Osteocyte (in vitro differentiated cells): ENCODE measurements around the gene OLFML2B. TPM values are rescaled to one million over a fixed set of nuclear protein-coding genes. Genes with fewer than 3 reads are reported as not detected.

Experiments
- DNase-seq: peaks from one replicate; pipeline ENCODE4 v3.0.0; 2021; ENCODE audit warnings: mixed read lengths; ENCODE audit not compliant: unreplicated experiment; ENCODE audit errors: extremely low spot score
- H3K27ac Mint-ChIP-seq: one replicate; pipeline ENCODE4 v1.8.0; 2021; ENCODE audit warnings: mild to moderate bottlenecking, mixed read lengths; ENCODE audit not compliant: unreplicated experiment
- H3K27me3 Mint-ChIP-seq: one replicate; pipeline ENCODE4 v1.8.0; 2021; ENCODE audit warnings: mixed read lengths; ENCODE audit not compliant: unreplicated experiment
- H3K36me3 Mint-ChIP-seq: one replicate; pipeline ENCODE4 v1.8.0; 2021; ENCODE audit warnings: mixed read lengths; ENCODE audit not compliant: unreplicated experiment
- H3K4me1 Mint-ChIP-seq: one replicate; pipeline ENCODE4 v1.8.0; 2021; ENCODE audit warnings: mixed read lengths; ENCODE audit not compliant: unreplicated experiment
- H3K4me3 Mint-ChIP-seq: one replicate; pipeline ENCODE4 v1.8.0; 2021; ENCODE audit warnings: mild to moderate bottlenecking, moderate library complexity, mixed read lengths; ENCODE audit not compliant: unreplicated experiment
- H3K9me3 Mint-ChIP-seq: one replicate; pipeline ENCODE4 v1.8.0; 2021; ENCODE audit warnings: mixed read lengths; ENCODE audit not compliant: unreplicated experiment
- total RNA-seq: library from RNA; stranded (reverse); gene quantifications from 2 replicates; pipeline ENCODE4 v1.2.1, GENCODE V29; 2021
- TF ChIP-seq, protein P1 (sequence below): fragments of 200-600 bp; sonication (generic); IDR thresholded peaks from 2 replicates; pipeline ENCODE4 v1.5.0; 2021; ENCODE audit warnings: antibody characterized with exemption, mild to moderate bottlenecking, moderate library complexity

Gene OLFML2B
- total RNA-seq, 1 donor from 2014 or later: 66.7 TPM

DNA sequence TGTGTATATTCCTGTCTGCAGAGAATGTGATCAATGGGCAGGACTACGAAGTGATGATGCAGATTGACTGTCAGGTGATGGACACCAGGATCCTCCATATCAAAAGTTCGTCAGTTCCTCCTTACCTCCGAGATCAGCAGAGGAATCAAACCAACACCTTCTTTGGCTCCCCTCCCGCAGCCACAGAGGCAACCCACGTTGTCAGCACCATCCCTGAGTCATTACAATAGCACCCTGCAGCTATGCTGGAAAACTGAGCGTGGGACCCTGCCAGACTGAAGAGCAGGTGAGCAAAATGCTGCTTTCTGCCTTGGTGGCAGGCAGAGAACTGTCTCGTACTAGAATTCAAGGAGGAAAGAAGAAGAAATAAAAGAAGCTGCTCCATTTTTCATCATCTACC lies 65.2 kb downstream of the OLFML2B start:
- Mint-ChIP-seq H3K36me3 (peaks cover 12% of the 10 kb centered on the region), H3K9me3 (no peaks in the 10 kb centered on the region), H3K27me3 (no peaks in the 10 kb centered on the region), H3K4me3 (no peak overlapping the region), H3K27ac (no peak overlapping the region), H3K4me1 (peaks cover 79% of the 10 kb centered on the region)
- no peak for DNase-seq
- TF ChIP-seq, protein P1, sequence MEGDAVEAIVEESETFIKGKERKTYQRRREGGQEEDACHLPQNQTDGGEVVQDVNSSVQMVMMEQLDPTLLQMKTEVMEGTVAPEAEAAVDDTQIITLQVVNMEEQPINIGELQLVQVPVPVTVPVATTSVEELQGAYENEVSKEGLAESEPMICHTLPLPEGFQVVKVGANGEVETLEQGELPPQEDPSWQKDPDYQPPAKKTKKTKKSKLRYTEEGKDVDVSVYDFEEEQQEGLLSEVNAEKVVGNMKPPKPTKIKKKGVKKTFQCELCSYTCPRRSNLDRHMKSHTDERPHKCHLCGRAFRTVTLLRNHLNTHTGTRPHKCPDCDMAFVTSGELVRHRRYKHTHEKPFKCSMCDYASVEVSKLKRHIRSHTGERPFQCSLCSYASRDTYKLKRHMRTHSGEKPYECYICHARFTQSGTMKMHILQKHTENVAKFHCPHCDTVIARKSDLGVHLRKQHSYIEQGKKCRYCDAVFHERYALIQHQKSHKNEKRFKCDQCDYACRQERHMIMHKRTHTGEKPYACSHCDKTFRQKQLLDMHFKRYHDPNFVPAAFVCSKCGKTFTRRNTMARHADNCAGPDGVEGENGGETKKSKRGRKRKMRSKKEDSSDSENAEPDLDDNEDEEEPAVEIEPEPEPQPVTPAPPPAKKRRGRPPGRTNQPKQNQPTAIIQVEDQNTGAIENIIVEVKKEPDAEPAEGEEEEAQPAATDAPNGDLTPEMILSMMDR: no peak

DNA sequence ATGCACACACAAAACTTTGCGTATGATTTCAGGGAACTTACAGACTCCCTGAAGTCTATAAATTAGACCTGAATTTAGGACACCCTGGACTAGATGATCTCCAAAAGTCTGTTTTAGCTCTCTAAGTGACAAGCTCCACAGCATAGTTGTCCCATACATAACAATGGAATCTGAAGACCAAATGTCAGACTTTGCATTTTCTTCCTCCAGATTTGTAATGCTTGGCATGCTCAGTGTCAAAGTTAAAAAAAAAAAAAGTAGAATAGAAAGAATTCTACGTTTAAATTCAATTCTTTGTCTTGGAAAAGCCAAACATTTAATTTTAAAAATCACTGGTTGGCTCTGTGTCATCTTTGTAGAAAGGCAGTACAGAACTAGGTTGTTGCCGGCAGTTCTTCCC lies 66.7 kb downstream of the OLFML2B start:
- DNase-seq: no peak
- TF ChIP-seq, protein P1: no peak
- H3K36me3 Mint-ChIP-seq: peaks cover 12% of the 10 kb centered on the region
- H3K9me3 Mint-ChIP-seq: no peaks in the 10 kb centered on the region
- H3K4me1 Mint-ChIP-seq: peaks cover 71% of the 10 kb centered on the region
- H3K27me3 Mint-ChIP-seq: no peaks in the 10 kb centered on the region
- peak overlapping the region; percentile 82 for H3K27ac Mint-ChIP-seq
- H3K4me3 Mint-ChIP-seq: no peak overlapping the region

DNA sequence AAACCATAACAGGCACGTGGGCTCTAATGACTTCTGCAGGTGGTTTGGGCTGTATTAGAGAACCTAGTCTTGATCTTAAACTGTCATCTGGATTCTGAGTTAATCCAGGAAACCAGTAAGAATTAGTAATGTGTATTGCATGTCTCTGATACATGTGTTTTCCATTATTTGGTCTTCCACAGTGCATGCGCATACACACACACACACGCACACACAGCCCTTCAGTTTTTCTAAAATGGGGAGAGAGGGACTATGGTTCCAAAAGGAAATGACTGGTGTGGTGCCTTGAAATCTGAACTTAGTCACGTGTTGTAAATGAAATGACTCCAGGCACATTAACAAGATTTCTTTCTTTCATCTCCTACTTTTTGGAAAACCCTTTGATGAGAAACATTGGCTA lies 67.6 kb downstream of the OLFML2B start:
- DNase-seq: no peak
- H3K9me3 Mint-ChIP-seq: no peaks in the 10 kb centered on the region
- H3K4me3 Mint-ChIP-seq: no peak overlapping the region
- H3K36me3 Mint-ChIP-seq: peaks cover 12% of the 10 kb centered on the region
- TF ChIP-seq, protein P1: no peak
- peaks cover 63% of the 10 kb centered on the region for H3K4me1 Mint-ChIP-seq
- no peaks in the 10 kb centered on the region for H3K27me3 Mint-ChIP-seq
- H3K27ac Mint-ChIP-seq: peak overlapping the region; percentile 82

DNA sequence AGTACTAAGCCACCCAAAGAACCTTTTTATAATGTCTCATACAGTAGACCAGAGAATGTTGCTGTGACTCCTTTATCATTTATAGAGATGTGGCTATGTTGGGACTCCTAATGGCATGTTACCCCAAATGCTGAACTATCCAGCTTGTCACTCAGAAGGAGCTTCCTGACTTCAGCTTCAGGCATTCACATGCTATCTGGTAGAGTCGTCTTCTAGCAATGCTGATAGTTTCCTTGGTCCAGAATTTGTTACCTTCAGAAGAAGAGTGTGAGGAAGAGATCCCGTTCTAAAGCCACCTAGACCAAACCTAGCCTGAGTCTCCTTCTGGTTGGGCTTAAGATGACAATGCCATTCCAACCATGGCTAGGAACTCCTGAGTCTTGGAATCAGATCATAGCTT lies 68.1 kb downstream of the OLFML2B start:
- Mint-ChIP-seq H3K9me3 (no peaks in the 10 kb centered on the region), H3K4me1 (peaks cover 59% of the 10 kb centered on the region), H3K4me3 (no peak overlapping the region), H3K27ac (peak overlapping the region; percentile 82), H3K36me3 (peaks cover 12% of the 10 kb centered on the region), H3K27me3 (no peaks in the 10 kb centered on the region)
- no peak for DNase-seq
- TF ChIP-seq, protein P1: no peak

DNA sequence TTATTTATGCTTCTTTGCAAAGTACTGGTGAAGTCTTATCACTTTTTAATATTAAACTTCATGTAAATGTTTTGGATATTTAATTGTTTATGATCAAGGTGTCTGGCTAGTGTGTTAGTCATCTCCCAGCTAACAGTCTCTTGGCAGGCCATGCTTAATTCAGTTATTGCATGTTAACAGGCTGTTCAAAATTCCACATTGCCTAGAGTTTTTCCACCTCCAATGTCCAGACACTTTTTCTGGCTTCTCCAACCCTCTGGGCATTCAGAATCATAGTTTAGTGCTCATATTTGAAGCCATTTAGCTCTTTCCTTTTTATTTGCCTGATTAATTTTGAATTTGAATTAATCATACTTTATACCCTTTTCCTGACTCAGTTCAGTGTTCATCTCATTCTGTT lies 69.2 kb downstream of the OLFML2B start:
- DNase-seq: no peak
- H3K4me3 Mint-ChIP-seq: no peak overlapping the region
- peaks cover 9% of the 10 kb centered on the region for H3K36me3 Mint-ChIP-seq
- H3K4me1 Mint-ChIP-seq: peaks cover 67% of the 10 kb centered on the region
- peak overlapping the region; percentile 82 for H3K27ac Mint-ChIP-seq
- TF ChIP-seq, protein P1: no peak
- H3K27me3 Mint-ChIP-seq: no peaks in the 10 kb centered on the region
- no peaks in the 10 kb centered on the region for H3K9me3 Mint-ChIP-seq
